RWPE2 (cell line): ENCODE measurements around the gene TIMM17A.
"Not testable (repeated sequence)": the region's sequence is repeated elsewhere in the genome, so short reads cannot be mapped to it uniquely, and the experiment has no call there.

Experiments
- ATAC-seq: fragments of 200-7000 bp; cut with Tn5 transposase; 3 replicates; pipeline ENCODE4 v1.9.1; 2021; ENCODE audit warnings: low read depth
- DNase-seq: peaks from one replicate; pipeline ENCODE4 v3.0.0-alpha.2; 2020; ENCODE audit warnings: low spot score
- H3K27ac ChIP-seq: fragments of 450-650 bp; 2 replicates; pipeline ENCODE4 v1.5.1; 2017; ENCODE audit warnings: mild to moderate bottlenecking; ENCODE audit not compliant: poor library complexity, severe bottlenecking
- H3K27me3 ChIP-seq: fragments of 250-450 bp; sonication (Bioruptor Pico); 2 replicates; pipeline ENCODE4 v1.5.1; 2021; ENCODE audit warnings: mild to moderate bottlenecking, moderate library complexity; ENCODE audit not compliant: insufficient read depth, poor library complexity, severe bottlenecking
- H3K36me3 ChIP-seq: fragments of 250-450 bp; sonication (Bioruptor Pico); 2 replicates; pipeline ENCODE4 v1.5.1; 2020; ENCODE audit warnings: low read depth, mild to moderate bottlenecking, moderate library complexity
- H3K4me1 ChIP-seq: fragments of 250-450 bp; sonication (Bioruptor Pico); 2 replicates; pipeline ENCODE4 v1.5.1; 2021; ENCODE audit warnings: mild to moderate bottlenecking, moderate library complexity; ENCODE audit not compliant: insufficient read depth, poor library complexity, severe bottlenecking
- H3K4me3 ChIP-seq: fragments of 250-450 bp; sonication (Bioruptor Pico); 2 replicates; pipeline ENCODE4 v1.5.1; 2021; ENCODE audit warnings: mild to moderate bottlenecking, moderate library complexity; ENCODE audit not compliant: severe bottlenecking
- H3K9me3 ChIP-seq: fragments of 250-450 bp; sonication (Bioruptor Pico); 2 replicates; pipeline ENCODE4 v1.5.1; 2021; ENCODE audit warnings: mild to moderate bottlenecking, moderate library complexity; ENCODE audit not compliant: severe bottlenecking
- CTCF ChIP-seq: fragments of 450-650 bp; IDR thresholded peaks from one replicate; pipeline ENCODE4 v1.5.1; 2017; ENCODE audit warnings: mild to moderate bottlenecking, moderate library complexity; ENCODE audit not compliant: poor library complexity, severe bottlenecking

The TIMM17A gene

GRCh38 chr1:201958348-201958747, 3.0 kb downstream of the TIMM17A start:
- Histone ChIP-seq H3K4me1 (peaks cover 4% of the 10 kb centered on the region), H3K27ac (no peak overlapping the region), H3K36me3 (peaks cover 69% of the 10 kb centered on the region), H3K27me3 (no peaks in the 10 kb centered on the region), H3K4me3 (no peak overlapping the region), H3K9me3 (no peaks in the 10 kb centered on the region)
- ATAC-seq (no peak), DNase-seq (no peak)
- no peak for TF ChIP-seq CTCF

GRCh38 chr1:201962382-201962781, 7.1 kb downstream of the TIMM17A start:
- DNase-seq, H3K4me3 ChIP-seq, ATAC-seq, H3K27me3 ChIP-seq, H3K27ac ChIP-seq, H3K4me1 ChIP-seq, H3K9me3 ChIP-seq: not testable (repeated sequence)
- peaks cover 94% of the 10 kb centered on the region for H3K36me3 ChIP-seq

GRCh38 chr1:201964261-201964660, 9.0 kb downstream of the TIMM17A start:
- H3K4me1 ChIP-seq = no peaks in the 10 kb centered on the region
- no peak for ATAC-seq
- no peaks in the 10 kb centered on the region for H3K9me3 ChIP-seq
- DNase-seq = no peak
- H3K27ac ChIP-seq = no peak overlapping the region
- no peaks in the 10 kb centered on the region for H3K27me3 ChIP-seq
- TF ChIP-seq CTCF = no peak
- no peak overlapping the region for H3K4me3 ChIP-seq
- H3K36me3 ChIP-seq = peaks cover 92% of the 10 kb centered on the region

GRCh38 chr1:201966171-201966570, 10.9 kb downstream of the TIMM17A start:
- Histone ChIP-seq H3K9me3 (no peaks in the 10 kb centered on the region), H3K27me3 (no peaks in the 10 kb centered on the region), H3K36me3 (peaks cover 93% of the 10 kb centered on the region), H3K27ac (no peak overlapping the region), H3K4me3 (no peak overlapping the region), H3K4me1 (no peaks in the 10 kb centered on the region)
- DNase-seq = no peak
- TF ChIP-seq CTCF = no peak
- ATAC-seq = no peak

- H3K27ac ChIP-seq = no peak overlapping the region
- H3K9me3 ChIP-seq = no peaks in the 10 kb centered on the region
- H3K4me1 ChIP-seq = no peaks in the 10 kb centered on the region
- TF ChIP-seq CTCF = no peak
- H3K36me3 ChIP-seq = peaks cover 71% of the 10 kb centered on the region
- ATAC-seq = no peak
- DNase-seq = no peak
- no peaks in the 10 kb centered on the region for H3K27me3 ChIP-seq
- H3K4me3 ChIP-seq = no peak overlapping the region
Measured at GRCh38 chr1:201968202-201968925, 13.1 kb downstream of the TIMM17A start.
